Left ventricle myocardium inferior (tissue), 1 donor: Measurements from ENCODE around the gene GFER. TPM values are rescaled to one million over a fixed set of nuclear protein-coding genes. Genes with fewer than 3 reads are reported as not detected.
A peak's percentile ranks its signal among the peaks of the same experiment; 100 is the strongest.

Experiments
- DNase-seq: peaks from one replicate; pipeline ENCODE4 v3.0.0-alpha.2; 2020
- H3K27ac ChIP-seq: fragments of 200-600 bp; replicated peaks from 2 replicates; pipeline ENCODE4 v1.8.0; 2021
- H3K27me3 ChIP-seq: fragments of 200-600 bp; 2 replicates; pipeline ENCODE4 v1.8.0; 2021; ENCODE audit warnings: low read depth
- H3K36me3 ChIP-seq: fragments of 200-600 bp; 2 replicates; pipeline ENCODE4 v1.8.0; 2021
- H3K4me1 ChIP-seq: fragments of 200-600 bp; 2 replicates; pipeline ENCODE4 v1.8.0; 2021
- H3K4me3 ChIP-seq: fragments of 200-600 bp; 2 replicates; pipeline ENCODE4 v1.8.0; 2021; ENCODE audit warnings: mild to moderate bottlenecking, moderate library complexity
- H3K9me3 ChIP-seq: fragments of 200-600 bp; replicated peaks from 2 replicates; pipeline ENCODE4 v1.8.0; 2021
- CTCF ChIP-seq: fragments of 200-600 bp; IDR thresholded peaks from 2 replicates; pipeline ENCODE4 v1.8.0; 2021; ENCODE audit warnings: antibody characterized with exemption, mild to moderate bottlenecking, borderline replicate concordance
- intact Hi-C: fragments of 100-400 bp; cut with micrococcal nuclease; formaldehyde crosslinking; loops from one replicate; pipeline ENCODE4 v1.11.0; 2022
- total RNA-seq: library from RNA; stranded (reverse); fragmentation: NEBNext Ultra II Directional; extraction: Animal tissue kit (Norgen Biotek cat#: 25700); gene quantifications from one replicate; pipeline ENCODE4 v1.2.1, GENCODE V29; 2021
- donor health status: DM: no; HTN: yes; CAD: no; lungs with severe emphysema.

Gene GFER
- total RNA-seq, 1 donor from 2014 or later: 23.3 TPM

- H3K9me3 ChIP-seq: no peaks in the 10 kb centered on the region
- peaks cover 37% of the 10 kb centered on the region for H3K36me3 ChIP-seq
- H3K27me3 ChIP-seq: no peaks in the 10 kb centered on the region
- H3K4me1 ChIP-seq: peaks cover 27% of the 10 kb centered on the region
- no peak for DNase-seq
- intact Hi-C loops: no loop called here
- no peak for TF ChIP-seq CTCF
- H3K27ac ChIP-seq: no peak overlapping the region
- H3K4me3 ChIP-seq: no peak overlapping the region
Measured at GRCh38 chr16:1940273-1941161, 43.5 kb upstream of the GFER start.

GRCh38 chr16:1941162-1942046 is 42.6 kb upstream of the GFER start:
- no peaks in the 10 kb centered on the region for H3K27me3 ChIP-seq
- no peaks in the 10 kb centered on the region for H3K9me3 ChIP-seq
- peak overlapping the region; percentile 82 for H3K27ac ChIP-seq
- intact Hi-C loops: no loop called here
- H3K4me1 ChIP-seq: peaks cover 27% of the 10 kb centered on the region
- no peak for DNase-seq
- peak overlapping the region; percentile 77 for H3K4me3 ChIP-seq
- no peak for TF ChIP-seq CTCF
- H3K36me3 ChIP-seq: peaks cover 39% of the 10 kb centered on the region

- H3K36me3 ChIP-seq: peaks cover 39% of the 10 kb centered on the region
- no peaks in the 10 kb centered on the region for H3K27me3 ChIP-seq
- DNase-seq: no peak
- H3K9me3 ChIP-seq: no peaks in the 10 kb centered on the region
- intact Hi-C loops: no loop called here
- H3K27ac ChIP-seq: peak overlapping the region; percentile 82
- TF ChIP-seq CTCF: no peak
- H3K4me1 ChIP-seq: peaks cover 35% of the 10 kb centered on the region
- H3K4me3 ChIP-seq: peak overlapping the region; percentile 77
Measured at GRCh38 chr16:1942047-1942809, 41.8 kb upstream of the GFER start.

GRCh38 chr16:1942810-1943726 is 40.9 kb upstream of the GFER start, which contains the start of gene MSRB1:
Gene MSRB1, minus strand, starts transcription at chr16:1943199. Its CDS starts 43 bp downstream, at chr16:1943156.
- peak within 1 kb of the TSS; percentile 82 for H3K27ac ChIP-seq
- no peaks in the 10 kb centered on the region for H3K27me3 ChIP-seq
- peak; percentile 100 for DNase-seq
- H3K36me3 ChIP-seq: peaks cover 33% of the 10 kb centered on the region
- H3K4me3 ChIP-seq: peak within 1 kb of the TSS; percentile 77
- H3K4me1 ChIP-seq: peaks cover 40% of the 10 kb centered on the region
- TF ChIP-seq CTCF: no peak
- H3K9me3 ChIP-seq: no peaks in the 10 kb centered on the region
- intact Hi-C loops: no loop called here
